Inflammatory macrophage treated with lipopolysaccharide for 1 hour (primary cell): ENCODE results near the gene IL2RG.

Source experiments
- DNase-seq, 2 donors: peaks; one replicate each; pipeline ENCODE4 v3.0.0-alpha.2; 2020 to 2022

Gene IL2RG

DNA sequence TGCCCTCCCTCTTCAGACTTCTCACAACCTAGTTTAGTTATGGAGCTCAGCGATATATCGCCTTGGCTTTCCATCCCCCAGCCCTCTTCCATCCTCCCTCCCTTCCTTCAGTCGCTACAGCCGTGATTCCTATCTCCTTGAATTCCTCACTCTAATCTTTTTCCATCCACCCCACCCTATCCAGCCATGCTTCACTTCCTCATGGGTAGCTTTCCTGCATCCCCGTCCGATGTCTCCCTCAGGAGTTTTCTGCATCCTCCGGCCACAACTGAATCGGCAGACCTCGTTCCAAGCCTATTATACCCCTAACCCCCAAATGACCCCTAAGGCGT, 43.7 kb downstream of the IL2RG start:
- no peak for DNase-seq

DNA sequence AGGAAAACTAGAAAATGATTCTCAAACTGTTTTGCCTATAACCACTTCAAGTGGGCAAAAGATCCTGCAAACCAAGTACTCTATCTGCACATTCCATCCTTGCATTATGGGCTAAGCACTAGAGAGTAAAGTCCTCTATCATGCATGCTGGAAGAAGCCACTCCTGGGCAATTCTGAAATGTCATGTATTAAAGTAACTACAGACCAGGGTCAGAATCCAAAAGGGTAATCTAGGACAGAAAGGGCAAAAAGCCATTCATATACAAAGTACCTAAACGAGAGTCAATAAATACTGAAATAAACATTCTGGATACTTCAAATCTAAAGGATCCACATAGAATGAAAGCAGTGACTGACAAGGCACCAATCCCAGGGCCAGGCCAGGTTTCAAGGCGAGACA, 44.3 kb downstream of the IL2RG start:
- DNase-seq = no peak

DNA sequence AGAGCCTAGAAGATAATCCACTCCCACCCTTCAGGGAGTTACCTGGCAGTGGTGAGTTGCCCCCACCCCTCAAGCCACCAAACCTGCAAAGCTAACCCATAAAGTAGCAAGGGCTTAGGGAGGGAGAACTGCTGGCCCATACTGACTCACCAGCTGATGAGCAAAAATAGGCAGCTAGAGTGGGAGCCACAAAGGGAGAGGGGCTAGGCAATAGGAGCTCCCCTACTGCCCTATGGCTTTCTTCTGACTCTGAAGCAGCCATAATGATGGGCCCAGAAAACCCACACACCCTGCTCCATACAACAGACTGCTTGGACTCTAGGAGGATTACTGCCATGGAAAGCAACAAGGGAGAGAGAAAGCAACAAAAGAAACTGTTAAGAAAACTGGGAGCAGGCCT, 51.2 kb downstream of the IL2RG start:
- no peak for DNase-seq

DNA sequence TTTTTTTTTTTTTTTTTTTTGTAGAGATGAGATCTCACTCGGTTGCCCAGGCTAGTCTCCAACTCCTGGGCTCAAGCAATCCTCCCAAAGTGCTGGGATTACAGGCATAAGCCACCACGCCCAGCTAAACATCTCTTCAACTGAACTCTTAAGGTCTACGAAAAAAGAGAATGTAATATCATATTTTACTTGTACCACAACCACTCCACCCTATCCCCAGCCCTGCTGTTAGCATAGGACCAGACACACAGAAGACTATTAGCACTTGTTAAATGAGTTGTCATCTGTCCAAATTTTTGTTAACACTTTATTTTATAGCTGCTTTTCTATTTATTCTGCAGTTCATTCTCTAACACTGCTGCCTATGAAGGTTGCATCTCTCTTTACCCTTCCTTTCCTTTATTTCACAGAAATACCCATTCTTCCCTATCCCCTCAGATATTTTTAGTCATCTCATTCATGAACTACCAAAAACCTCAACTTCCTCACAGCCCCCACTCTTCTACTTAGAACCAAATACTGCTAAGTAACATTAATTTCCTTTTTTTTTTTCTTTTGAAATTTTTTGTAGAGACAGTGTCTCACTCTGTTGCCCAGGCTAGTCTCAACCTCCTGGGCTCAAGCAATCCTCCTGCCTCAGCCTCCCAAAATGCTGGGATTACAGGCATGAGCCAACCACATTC, 53.4 kb downstream of the IL2RG start:
- DNase-seq = peak; percentile 38 to 62
